BLaER1 treated with 17β-estradiol and CSF1 and Interleukin-3, amounts not matched to agents 10 nM and 100 nM (cell line): ENCODE data around the gene PELI2.

Experiments used
- H3K27ac ChIP-seq, 11 experiments: shearing (Covaris generic); formaldehyde crosslinking; 2 replicates each; pipeline ENCODE4 v1.8.1; 2022
- H3K27me3 ChIP-seq, 11 experiments: shearing (Covaris generic); formaldehyde crosslinking; 2 replicates each; pipeline ENCODE4 v1.8.1; 2022
- H3K36me3 ChIP-seq, 11 experiments: shearing (Covaris generic); formaldehyde crosslinking; 2 replicates each; pipeline ENCODE4 v1.8.1; 2022
- H3K4me1 ChIP-seq, 10 experiments: shearing (Covaris generic); formaldehyde crosslinking; 2 replicates each; pipeline ENCODE4 v1.8.1; 2022
- H3K4me2 ChIP-seq, 11 experiments: shearing (Covaris generic); formaldehyde crosslinking; 2 replicates each; pipeline ENCODE4 v1.8.1; 2022
- H3K4me3 ChIP-seq, 10 experiments: shearing (Covaris generic); formaldehyde crosslinking; 2 replicates each; pipeline ENCODE4 v1.8.1; 2022
- H3K9ac ChIP-seq, 11 experiments: shearing (Covaris generic); formaldehyde crosslinking; 2 replicates each; pipeline ENCODE4 v1.8.1; 2022
- H3K9me3 ChIP-seq, 11 experiments: shearing (Covaris generic); formaldehyde crosslinking; replicated peaks in 1 of 11; 2 replicates each; pipeline ENCODE4 v1.8.1; 2022
- H4K20me1 ChIP-seq, 11 experiments: shearing (Covaris generic); formaldehyde crosslinking; 2 replicates each; pipeline ENCODE4 v1.8.1; 2022
- Cebpa-rat ChIP-seq, 11 experiments: shearing (Covaris generic); IDR thresholded peaks; 2 replicates each; pipeline ENCODE4 v1.8.1; 2022

Gene PELI2

GRCh38 chr14:56208520-56208919, 90.3 kb downstream of the PELI2 start:
- Histone ChIP-seq H3K27ac (no peak overlapping the region), H3K4me1 (peaks cover 27 to 76% (median 62%) of the 10 kb centered on the region in 10 experiments), H4K20me1 (peaks cover 0 to 51% (median 28%) of the 10 kb centered on the region in 11 experiments; a peak in 12 of 22 replicates), H3K4me3 (no peak overlapping the region), H3K9ac (no peak overlapping the region), H3K27me3 (no peaks in the 10 kb centered on the region), H3K4me2 (no peak overlapping the region), H3K36me3 (peaks cover 0 to 18% (median 0%) of the 10 kb centered on the region in 11 experiments; a peak in 2 of 22 replicates), H3K9me3 (peaks cover 0 to 13% (median 7%) of the 10 kb centered on the region in 11 experiments; a peak in 10 of 22 replicates)
- TF ChIP-seq Cebpa-rat (IDR thresholded peaks at IDR 0.05): no peak

- Histone ChIP-seq H4K20me1 (peaks cover 0 to 62% (median 37%) of the 10 kb centered on the region in 11 experiments; a peak in 16 of 22 replicates), H3K36me3 (peaks cover 0 to 11% (median 0%) of the 10 kb centered on the region in 11 experiments; a peak in 2 of 22 replicates), H3K4me2 (peak overlapping the region in 10 of 11 experiments; percentile 13 to 51 (median 38); a peak in 19 of 22 replicates), H3K4me1 (peaks cover 17 to 84% (median 67%) of the 10 kb centered on the region in 10 experiments), H3K4me3 (no peak overlapping the region), H3K9ac (no peak overlapping the region), H3K27me3 (no peaks in the 10 kb centered on the region), H3K27ac (no peak overlapping the region), H3K9me3 (no peaks in the 10 kb centered on the region; a peak in 1 of 22 replicates)
- TF ChIP-seq Cebpa-rat (IDR thresholded peaks at IDR 0.05): no peak
Observed at GRCh38 chr14:56210571-56210970, 92.4 kb downstream of the PELI2 start.

GRCh38 chr14:56211084-56211483, 92.9 kb downstream of the PELI2 start:
- H4K20me1 ChIP-seq: peaks cover 0 to 63% (median 38%) of the 10 kb centered on the region in 11 experiments; a peak in 16 of 22 replicates
- no peak for TF ChIP-seq Cebpa-rat (IDR thresholded peaks at IDR 0.05)
- peaks cover 0 to 11% (median 0%) of the 10 kb centered on the region in 11 experiments; a peak in 2 of 22 replicates for H3K36me3 ChIP-seq
- peaks cover 15 to 84% (median 67%) of the 10 kb centered on the region in 10 experiments for H3K4me1 ChIP-seq
- H3K9me3 ChIP-seq: no peaks in the 10 kb centered on the region; a peak in 1 of 22 replicates
- peak overlapping the region in 9 of 11 experiments; percentile 24 to 51 (median 38); a peak in 14 of 22 replicates for H3K4me2 ChIP-seq
- no peak overlapping the region for H3K9ac ChIP-seq
- no peak overlapping the region for H3K27ac ChIP-seq
- no peak overlapping the region for H3K4me3 ChIP-seq
- H3K27me3 ChIP-seq: no peaks in the 10 kb centered on the region

GRCh38 chr14:56211844-56212243, 93.6 kb downstream of the PELI2 start:
- H3K4me3 ChIP-seq: no peak overlapping the region
- H3K27me3 ChIP-seq: no peaks in the 10 kb centered on the region
- H3K27ac ChIP-seq: peak overlapping the region in 3 of 11 experiments; percentile 18 to 51 (median 32); a peak in 2 of 22 replicates
- peaks cover 0 to 11% (median 0%) of the 10 kb centered on the region in 11 experiments; a peak in 2 of 22 replicates for H3K36me3 ChIP-seq
- H4K20me1 ChIP-seq: peaks cover 0 to 71% (median 45%) of the 10 kb centered on the region in 11 experiments; a peak in 16 of 22 replicates
- no peak for TF ChIP-seq Cebpa-rat (IDR thresholded peaks at IDR 0.05)
- H3K9me3 ChIP-seq: no peaks in the 10 kb centered on the region; a peak in 1 of 22 replicates
- H3K9ac ChIP-seq: no peak overlapping the region; a peak in 1 of 22 replicates
- H3K4me2 ChIP-seq: peak overlapping the region in 6 of 11 experiments; percentile 6 to 49 (median 35); a peak in 9 of 22 replicates
- peaks cover 15 to 84% (median 67%) of the 10 kb centered on the region in 10 experiments for H3K4me1 ChIP-seq

GRCh38 chr14:56212521-56212920, 94.3 kb downstream of the PELI2 start:
- peaks cover 0 to 76% (median 52%) of the 10 kb centered on the region in 11 experiments; a peak in 16 of 22 replicates for H4K20me1 ChIP-seq
- H3K9me3 ChIP-seq: no peaks in the 10 kb centered on the region; a peak in 1 of 22 replicates
- peaks cover 0 to 9% (median 0%) of the 10 kb centered on the region in 11 experiments; a peak in 2 of 22 replicates for H3K36me3 ChIP-seq
- H3K27ac ChIP-seq: peak overlapping the region in 4 of 11 experiments; percentile 18 to 51 (median 28); a peak in 5 of 22 replicates
- no peak for TF ChIP-seq Cebpa-rat (IDR thresholded peaks at IDR 0.05)
- H3K4me2 ChIP-seq: peak overlapping the region in 6 of 11 experiments; percentile 10 to 49 (median 35); a peak in 9 of 22 replicates
- H3K27me3 ChIP-seq: no peaks in the 10 kb centered on the region
- H3K4me1 ChIP-seq: peaks cover 22 to 89% (median 72%) of the 10 kb centered on the region in 10 experiments
- peak overlapping the region in 2 of 11 experiments; percentile 16 to 43; a peak in 3 of 22 replicates for H3K9ac ChIP-seq
- no peak overlapping the region for H3K4me3 ChIP-seq

- H3K27ac ChIP-seq: no peak overlapping the region
- no peaks in the 10 kb centered on the region for H3K27me3 ChIP-seq
- peaks cover 0 to 6% (median 0%) of the 10 kb centered on the region in 11 experiments; a peak in 1 of 22 replicates for H3K36me3 ChIP-seq
- H3K4me2 ChIP-seq: peak overlapping the region in 2 of 11 experiments; percentile 10 to 32; a peak in 2 of 22 replicates
- H3K4me3 ChIP-seq: no peak overlapping the region
- peaks cover 0 to 76% (median 53%) of the 10 kb centered on the region in 11 experiments; a peak in 16 of 22 replicates for H4K20me1 ChIP-seq
- H3K9me3 ChIP-seq: no peaks in the 10 kb centered on the region
- no peak for TF ChIP-seq Cebpa-rat (IDR thresholded peaks at IDR 0.05)
- H3K9ac ChIP-seq: no peak overlapping the region
- H3K4me1 ChIP-seq: peaks cover 26 to 89% (median 76%) of the 10 kb centered on the region in 10 experiments
Observed at GRCh38 chr14:56213306-56213705, 95.1 kb downstream of the PELI2 start.

- Histone ChIP-seq H4K20me1 (peaks cover 0 to 81% (median 52%) of the 10 kb centered on the region in 11 experiments; a peak in 16 of 22 replicates), H3K9me3 (no peaks in the 10 kb centered on the region), H3K36me3 (peaks cover 0 to 12% (median 0%) of the 10 kb centered on the region in 11 experiments; a peak in 2 of 22 replicates), H3K4me1 (peaks cover 44 to 100% (median 87%) of the 10 kb centered on the region in 10 experiments), H3K4me3 (no peak overlapping the region), H3K27ac (no peak overlapping the region), H3K9ac (no peak overlapping the region), H3K27me3 (no peaks in the 10 kb centered on the region), H3K4me2 (peak overlapping the region in 8 of 11 experiments; percentile 19 to 91 (median 78); a peak in 14 of 22 replicates)
- no peak for TF ChIP-seq Cebpa-rat (IDR thresholded peaks at IDR 0.05)
Observed at GRCh38 chr14:56215180-56215579, 97.0 kb downstream of the PELI2 start.

GRCh38 chr14:56216626-56217379, 98.6 kb downstream of the PELI2 start:
- Histone ChIP-seq H4K20me1 (peaks cover 0 to 78% (median 45%) of the 10 kb centered on the region in 11 experiments; a peak in 16 of 22 replicates), H3K27me3 (no peaks in the 10 kb centered on the region), H3K36me3 (peaks cover 0 to 23% (median 11%) of the 10 kb centered on the region in 11 experiments; a peak in 8 of 22 replicates), H3K27ac (peak overlapping the region in 9 of 11 experiments; percentile 2 to 62 (median 50); a peak in 19 of 22 replicates), H3K4me1 (peaks cover 56 to 97% (median 82%) of the 10 kb centered on the region in 10 experiments), H3K9ac (peak overlapping the region in 9 of 11 experiments; percentile 27 to 64 (median 45); a peak in 13 of 22 replicates), H3K4me3 (peak overlapping the region in 3 of 10 experiments; percentile 6 to 32 (median 10); a peak in 2 of 20 replicates), H3K9me3 (peaks cover 0 to 4% (median 0%) of the 10 kb centered on the region in 11 experiments; a peak in 1 of 22 replicates), H3K4me2 (peak overlapping the region; percentile 65 to 91 (median 79))
- TF ChIP-seq Cebpa-rat (IDR thresholded peaks at IDR 0.05): no peak
